Common myeloid progenitor, CD34-positive (primary cell): Measurements from ENCODE around the gene VCAN.

Experiments
- CTCF ChIA-PET: fragments of 350-600 bp; sonication (Branson Sonifier 250); formaldehyde crosslinking; loops from one replicate; lab custom pipeline; 2021; ENCODE audit warnings: antibody characterized with exemption; lab: Charles Lee
- POLR2A ChIA-PET: fragments of 350-600 bp; sonication (Branson Sonifier 250); formaldehyde crosslinking; loops from one replicate; lab custom pipeline; 2021; ENCODE audit warnings: antibody characterized with exemption; lab: Charles Lee
- DNase-seq, 3 donors: peaks; one replicate each; pipeline versions ENCODE4 v3.0.0 to v3.0.0-alpha.2; 2013
- H3K27ac ChIP-seq, 2 experiments: 1 replicate in 1 of 2; 2 replicates in 1 of 2; pipeline ENCODE4 v1.7.0; 2013; ENCODE audit warnings: inconsistent platforms in 2 of 2, low read length in 2 of 2, mild to moderate bottlenecking in 2 of 2, low read depth in 1 of 2, moderate library complexity in 1 of 2; ENCODE audit not compliant: severe bottlenecking in 2 of 2, insufficient read depth in 1 of 2, poor library complexity in 1 of 2
- H3K27me3 ChIP-seq, 5 experiments: replicated peaks in 2 of 5; 1 replicate in 3 of 5; 2 replicates in 2 of 5; pipeline versions ENCODE4 v1.6.1 to v1.7.0; 2013; ENCODE audit warnings: low read length in 4 of 5, mild to moderate bottlenecking in 2 of 5, moderate library complexity in 2 of 5, inconsistent platforms in 1 of 5; ENCODE audit not compliant: insufficient read depth in 5 of 5, control insufficient read depth in 4 of 5
- H3K36me3 ChIP-seq, 4 experiments: 1 replicate in 2 of 4; 2 replicates in 2 of 4; pipeline versions ENCODE4 v1.6.1 to v1.7.0; 2013; ENCODE audit warnings: low read length in 3 of 4, control low read depth in 1 of 4, mild to moderate bottlenecking in 1 of 4; ENCODE audit not compliant: control insufficient read depth in 4 of 4, insufficient read depth in 4 of 4
- H3K4me1 ChIP-seq, 4 experiments: 1 replicate in 3 of 4; 2 replicates in 1 of 4; pipeline versions ENCODE4 v1.6.1 to v1.7.1; 2013; ENCODE audit warnings: low read length in 3 of 4, mild to moderate bottlenecking in 3 of 4, control low read depth in 1 of 4, inconsistent platforms in 1 of 4, moderate library complexity in 1 of 4; ENCODE audit not compliant: control insufficient read depth in 4 of 4, insufficient read depth in 4 of 4; ENCODE audit errors: control extremely low read depth in 1 of 4
- H3K4me3 ChIP-seq, 7 experiments: 1 replicate in 4 of 7; 2 replicates in 3 of 7; pipeline versions ENCODE4 v1.5.1 to v1.7.0; 2013; ENCODE audit warnings: mild to moderate bottlenecking in 7 of 7, low read length in 6 of 7, moderate library complexity in 6 of 7, inconsistent platforms in 2 of 7, low read depth in 2 of 7, control low read depth in 1 of 7; ENCODE audit not compliant: insufficient read depth in 4 of 7, control insufficient read depth in 1 of 7; ENCODE audit errors: extremely low read depth in 1 of 7
- H3K9me3 ChIP-seq, 5 experiments: 1 replicate in 4 of 5; 2 replicates in 1 of 5; pipeline versions ENCODE4 v1.6.1 to v1.7.1; 2013; ENCODE audit warnings: low read length in 4 of 5, mild to moderate bottlenecking in 2 of 5, inconsistent platforms in 1 of 5, low read depth in 1 of 5, moderate library complexity in 1 of 5; ENCODE audit not compliant: control insufficient read depth in 4 of 5, insufficient read depth in 2 of 5; ENCODE audit errors: control extremely low read depth in 1 of 5
- WGBS: methylation state at CpG from one replicate; pipeline ENCODE4 v1.1.5; 2013; ENCODE audit not compliant: insufficient coverage; 5-methylcytosine and 5-hydroxymethylcytosine counted together

The VCAN gene

DNA sequence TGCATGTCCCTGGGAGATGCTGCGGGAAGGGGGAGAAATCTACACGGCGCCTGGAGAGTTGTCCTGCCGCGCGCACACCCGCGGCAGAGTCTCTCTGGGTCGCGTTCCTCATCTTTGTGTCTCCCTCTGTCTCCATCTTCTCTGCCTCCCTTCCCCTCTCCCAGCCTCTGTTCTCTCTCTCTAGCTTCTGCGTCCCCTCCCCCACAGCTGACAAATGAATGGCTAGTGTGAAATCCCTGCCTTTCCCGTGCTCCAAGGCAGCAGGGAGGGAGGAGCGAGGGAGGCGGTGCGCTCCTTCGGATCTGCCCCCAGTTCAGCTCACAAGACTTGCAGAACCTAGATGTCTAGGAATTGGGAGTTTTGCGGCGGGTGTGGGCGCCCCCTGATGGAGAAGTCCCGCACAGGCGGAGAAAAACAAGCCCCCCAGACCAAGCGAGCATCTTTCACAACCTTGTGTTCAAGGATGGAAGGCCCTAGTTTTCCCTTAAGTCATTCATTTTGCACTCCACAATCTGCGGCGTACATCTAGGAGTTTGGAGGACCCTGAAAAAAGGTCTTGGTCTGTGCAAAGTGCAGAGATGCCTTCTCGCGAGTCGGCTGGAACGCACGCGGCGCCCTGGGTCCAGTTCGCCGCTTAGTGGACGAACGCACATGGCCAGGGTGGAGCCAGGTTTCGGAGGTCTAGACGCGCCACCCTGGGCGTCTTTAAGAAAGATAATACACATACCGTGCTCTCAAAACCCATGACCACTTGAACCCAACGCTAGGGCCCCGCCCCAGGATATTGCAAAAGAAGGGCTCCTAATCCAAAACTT, 2.0 kb downstream of the VCAN start:
- DNase-seq, result peak; percentile 71 to 84 (median 84)
- Histone ChIP-seq H3K4me1 (peaks cover 0 to 43% (median 39%) of the 10 kb centered on the region in 4 experiments), H3K27me3 (peaks cover 21 to 88% (median 45%) of the 10 kb centered on the region in 5 experiments), H3K36me3 (no peaks in the 10 kb centered on the region), H3K4me3 (peak overlapping the region in 6 of 7 experiments; percentile 57 to 78 (median 72)), H3K27ac (no peak overlapping the region), H3K9me3 (no peaks in the 10 kb centered on the region)
- ChIA-PET POLR2A (no interaction called here), CTCF (interaction anchor here (0.6 to 1.0 kb wide), 9 partner anchors 9 to 1121 kb away, joined by 3 to 6 read pairs (median 3); no protein-coding TSS in a partner anchor)
- WGBS, result 0% methylated on average over 15 of the region's 42 CpGs

DNA sequence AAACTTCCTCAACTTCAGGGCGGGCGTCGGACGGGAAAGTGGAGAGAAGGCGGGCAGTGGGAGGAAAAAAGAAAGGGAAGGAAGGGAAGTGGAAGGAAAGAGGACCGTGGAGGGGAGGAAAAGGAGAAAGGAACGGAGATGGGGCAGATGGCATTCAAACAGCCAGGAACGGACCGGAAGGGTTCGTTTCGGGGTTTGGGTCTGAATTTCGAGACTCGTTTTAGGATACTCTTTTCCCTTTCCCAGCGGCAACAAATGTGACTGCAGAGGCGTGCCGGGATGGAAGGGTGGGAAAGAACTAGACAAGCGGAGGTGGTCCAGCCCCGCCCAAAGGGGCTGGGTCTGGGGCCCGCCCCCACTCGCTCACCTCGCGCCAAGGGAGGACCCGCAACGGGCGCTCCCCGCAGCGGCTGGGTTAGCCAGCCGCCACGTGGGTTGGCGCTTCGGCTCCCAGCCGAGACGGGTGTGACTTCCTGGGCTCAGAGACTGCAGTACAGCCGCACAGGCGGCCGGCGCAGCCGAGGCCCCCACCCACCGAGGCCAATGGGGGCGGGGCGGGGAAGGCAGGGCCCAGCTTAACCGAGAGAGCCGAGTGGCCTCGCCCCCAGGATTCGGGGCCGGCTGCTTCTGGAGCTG, 2.7 kb downstream of the VCAN start:
- POLR2A ChIA-PET, result no interaction called here
- CTCF ChIA-PET, result interaction anchor here (1.0 to 1.1 kb wide), 5 partner anchors 28 to 1125 kb away, joined by 3 to 4 read pairs (median 3); no protein-coding TSS in a partner anchor
- Histone ChIP-seq H3K27me3 (peaks cover 21 to 87% (median 44%) of the 10 kb centered on the region in 5 experiments), H3K4me1 (peaks cover 0 to 43% (median 39%) of the 10 kb centered on the region in 4 experiments), H3K9me3 (no peaks in the 10 kb centered on the region), H3K27ac (no peak overlapping the region), H3K36me3 (no peaks in the 10 kb centered on the region), H3K4me3 (peak overlapping the region; percentile 13 to 78 (median 72))
- WGBS, result 0% methylated on average over 28 of the region's 46 CpGs
- peak in 2 of 3 donors; percentile 37 to 46 for DNase-seq

DNA sequence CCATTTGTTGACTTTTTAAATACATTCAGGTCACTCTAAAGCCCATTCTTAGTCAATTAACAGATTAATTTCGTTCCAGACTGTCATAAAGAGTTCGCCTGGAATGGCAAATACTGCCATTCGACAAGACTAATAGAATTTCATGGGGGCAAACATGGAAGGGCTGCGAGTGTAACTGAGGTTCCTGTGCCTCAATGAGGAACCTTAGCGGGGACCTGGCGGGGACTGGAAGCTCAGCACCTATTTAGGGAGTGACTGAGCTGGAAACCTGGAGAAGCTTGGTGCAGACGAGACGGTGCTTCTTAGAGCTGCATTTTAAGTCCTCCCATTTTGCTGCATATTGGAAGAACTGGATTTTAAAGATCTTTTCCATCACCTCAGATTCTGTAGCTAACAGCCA, 3.4 kb downstream of the VCAN start:
- Histone ChIP-seq H3K36me3 (no peaks in the 10 kb centered on the region), H3K27me3 (peaks cover 16 to 85% (median 38%) of the 10 kb centered on the region in 5 experiments), H3K9me3 (no peaks in the 10 kb centered on the region), H3K4me1 (peaks cover 0 to 43% (median 39%) of the 10 kb centered on the region in 4 experiments), H3K27ac (no peak overlapping the region), H3K4me3 (peak overlapping the region in 5 of 7 experiments; percentile 27 to 78 (median 73))
- ChIA-PET POLR2A (no interaction called here), CTCF (interaction anchor here (1.0 to 1.4 kb wide), 5 partner anchors 29 to 1162 kb away, joined by 3 to 4 read pairs (median 3); no protein-coding TSS in a partner anchor)
- peak in 1 of 3 donors; percentile 16 for DNase-seq
- WGBS, result 10% methylated on average over 5 of the region's 8 CpGs

DNA sequence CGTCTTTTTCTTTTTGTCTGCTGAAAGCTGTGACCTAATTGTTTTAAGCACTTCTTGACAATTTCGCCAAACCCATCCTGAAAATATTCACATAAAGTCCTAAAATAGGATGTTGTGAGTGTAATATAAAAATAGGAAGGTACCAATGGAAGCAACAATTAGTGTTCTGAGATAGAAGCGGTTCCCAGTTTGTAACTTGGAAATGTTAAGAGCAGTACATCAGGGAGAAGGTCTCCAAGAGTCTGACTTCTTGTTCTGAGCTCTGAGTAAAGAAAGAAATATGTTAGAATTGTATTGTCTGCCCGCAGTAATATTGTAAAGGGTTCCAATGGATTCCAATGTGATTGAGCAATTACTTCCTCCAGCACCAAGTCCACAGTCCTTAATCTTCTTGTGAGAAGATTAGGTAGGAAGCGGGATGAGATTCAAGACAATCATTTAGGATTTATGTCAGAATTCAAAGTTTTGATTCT, 3.9 kb downstream of the VCAN start:
- ChIA-PET CTCF (interaction anchor here (1.0 to 1.4 kb wide), 5 partner anchors 29 to 1162 kb away, joined by 3 to 4 read pairs (median 3); no protein-coding TSS in a partner anchor), POLR2A (no interaction called here)
- no peak overlapping the region for H3K27ac ChIP-seq
- peaks cover 0 to 43% (median 39%) of the 10 kb centered on the region in 4 experiments for H3K4me1 ChIP-seq
- H3K36me3 ChIP-seq, result no peaks in the 10 kb centered on the region
- 45% methylated on average over 3 of the region's 5 CpGs for WGBS
- peaks cover 14 to 81% (median 37%) of the 10 kb centered on the region in 5 experiments for H3K27me3 ChIP-seq
- H3K9me3 ChIP-seq, result no peaks in the 10 kb centered on the region
- no peak overlapping the region for H3K4me3 ChIP-seq
- DNase-seq, result no peak

DNA sequence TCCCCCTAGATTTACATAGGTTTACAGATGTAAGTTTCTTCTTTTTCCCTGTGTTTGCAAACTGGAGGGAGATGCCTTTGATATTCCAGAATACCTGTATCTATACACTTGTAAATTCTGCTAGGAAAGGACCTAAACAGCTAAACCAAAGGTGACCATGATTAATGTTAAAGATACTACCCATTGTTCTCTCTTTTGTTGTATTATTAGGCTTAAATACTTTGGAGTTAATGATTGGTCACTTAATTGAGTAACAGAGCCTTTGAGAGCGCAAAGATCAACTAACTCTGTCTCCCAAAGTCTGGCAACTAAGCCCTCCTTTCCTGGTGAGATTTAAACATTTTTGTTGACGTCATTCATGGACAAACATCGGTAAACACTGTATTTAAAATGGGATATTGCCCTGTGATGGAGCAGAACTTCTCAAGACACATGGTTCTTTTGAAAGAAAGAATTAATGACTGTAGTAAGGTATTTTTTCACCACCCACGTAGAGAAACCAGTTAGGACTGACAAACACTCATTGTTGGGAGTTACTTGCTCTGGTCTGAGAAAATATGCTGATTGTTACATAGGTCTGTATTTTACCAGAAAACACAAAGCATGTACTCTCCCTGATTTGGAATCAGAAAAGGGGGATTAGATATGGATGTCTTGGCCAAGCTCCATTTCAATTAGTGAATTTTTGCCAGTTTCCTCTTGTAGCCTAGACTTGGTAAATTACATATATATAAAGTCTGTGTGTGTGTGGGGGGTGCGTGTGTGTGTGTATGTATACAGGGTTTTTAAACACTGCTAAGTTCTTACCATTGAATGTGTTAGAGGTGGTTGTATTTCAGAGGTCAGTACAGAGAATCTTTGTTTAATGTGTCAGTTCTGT, 4.6 kb downstream of the VCAN start:
- H3K27ac ChIP-seq, result no peak overlapping the region
- 80% methylated on average over 1 of the region's 5 CpGs for WGBS
- H3K9me3 ChIP-seq, result no peaks in the 10 kb centered on the region
- no peak for DNase-seq
- H3K27me3 ChIP-seq, result peaks cover 10 to 73% (median 31%) of the 10 kb centered on the region in 5 experiments
- no peak overlapping the region for H3K4me3 ChIP-seq
- POLR2A ChIA-PET, result no interaction called here
- CTCF ChIA-PET, result interaction anchor here (1.4 kb wide), 1 partner anchor 1163 kb away, joined by 3 read pairs; no protein-coding TSS in a partner anchor
- H3K36me3 ChIP-seq, result no peaks in the 10 kb centered on the region
- H3K4me1 ChIP-seq, result peaks cover 0 to 39% (median 37%) of the 10 kb centered on the region in 4 experiments

DNA sequence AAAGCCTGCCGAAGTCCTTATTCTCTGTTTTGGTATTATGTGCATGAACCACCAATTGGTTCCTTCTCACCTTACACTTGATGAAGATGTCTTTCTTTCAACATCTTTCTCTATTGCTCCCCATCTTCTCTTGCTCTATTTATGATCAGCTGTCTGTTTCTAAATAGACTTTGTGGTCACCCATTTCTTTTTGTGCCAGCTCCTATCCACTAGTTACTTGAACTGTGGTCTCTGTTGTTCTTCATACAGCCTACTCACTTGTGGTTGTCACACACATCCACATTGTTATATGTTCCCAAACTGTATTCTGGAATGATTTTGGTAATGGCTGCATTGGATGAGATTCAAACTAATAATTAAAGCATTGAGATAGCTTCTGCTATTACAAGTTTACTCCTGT, 11.4 kb downstream of the VCAN start:
- no CpG with 5 or more reads among the region's 1 CpG for WGBS
- no peak for DNase-seq
- CTCF ChIA-PET, result interaction anchor here (0.6 kb wide), 1 partner anchor 875 kb away, joined by 3 read pairs; no protein-coding TSS in a partner anchor
- Histone ChIP-seq H3K4me1 (no peaks in the 10 kb centered on the region), H3K27me3 (peaks cover 0 to 15% (median 0%) of the 10 kb centered on the region in 5 experiments), H3K36me3 (no peaks in the 10 kb centered on the region), H3K4me3 (no peak overlapping the region), H3K27ac (no peak overlapping the region), H3K9me3 (no peaks in the 10 kb centered on the region)
- POLR2A ChIA-PET, result no interaction called here
